Measurements from ENCODE around the gene KSR1. TPM values are rescaled to one million over a fixed set of nuclear protein-coding genes. Genes with fewer than 3 reads are reported as not detected.

Gene KSR1
- total and polyA plus RNA-seq, 2 of the 8 experiments (the other 6 are each of a cell fraction or from before 2014, with no cell fraction given), result 14.1 to 34.7 TPM

- TF ChIP-seq POLR2AphosphoS5 (IDR thresholded peaks at IDR 0.05; ENCODE audit: low read depth, low read length) (no peak), YY1 (IDR thresholded peaks at IDR 0.05; ENCODE audit: low read depth, low read length) (no peak), TEAD4 (IDR thresholded peaks at IDR 0.05; ENCODE audit: low read depth, low read length) (no peak), CHD2 (IDR thresholded peaks at IDR 0.05; ENCODE audit: low read length) (no peak)
Observed at GRCh38 chr17:27569884-27570577, 113.8 kb downstream of the KSR1 start (continued).

Data from H1 (cell line).